ENCODE measurements around the gene JMJD7. TPM values are rescaled to one million over a fixed set of nuclear protein-coding genes. Genes with fewer than 3 reads are reported as not detected.
A peak's percentile ranks its signal among the peaks of the same experiment; 100 is the strongest.
"Not testable (repeated sequence)": the region's sequence is repeated elsewhere in the genome, so short reads cannot be mapped to it uniquely, and the experiment has no call there.

JMJD7 gene
- total RNA-seq, 2 experiments from 2014 or later, result 17.9 to 24.8 TPM

- DNase-seq, result no peak
- CTCF ChIA-PET, result interaction anchor here (0.8 to 1.8 kb wide), 4 partner anchors 14 to 80 kb away, joined by 3 to 5 read pairs (median 4); partner anchors contain the start of gene MAPKBP1
- H3K36me3 Mint-ChIP-seq, result peaks cover 3% of the 10 kb centered on the region
- no peaks in the 10 kb centered on the region for H3K9me3 Mint-ChIP-seq
- peaks cover 15% of the 10 kb centered on the region for H3K4me1 Mint-ChIP-seq (ENCODE audit: low read depth)
- no peak overlapping the region for H3K4me3 Mint-ChIP-seq
- POLR2A ChIA-PET, result no interaction called here
- no peak overlapping the region for H3K27ac Mint-ChIP-seq
- no peaks in the 10 kb centered on the region for H3K27me3 Mint-ChIP-seq
- intact Hi-C loops (cut with micrococcal nuclease), result no loop called here
Observed at GRCh38 chr15:41825145-41825544, 2.7 kb upstream of the JMJD7 start.

- H3K4me3 Mint-ChIP-seq, result peak overlapping the region; percentile 36
- no peak for DNase-seq
- CTCF ChIA-PET, result interaction anchor here (1.2 to 1.8 kb wide), 3 partner anchors 14 to 79 kb away, joined by 3 to 5 read pairs (median 5); partner anchors contain the start of gene MAPKBP1
- POLR2A ChIA-PET, result no interaction called here
- intact Hi-C loops (cut with micrococcal nuclease), result no loop called here
- peaks cover 3% of the 10 kb centered on the region for H3K36me3 Mint-ChIP-seq
- H3K9me3 Mint-ChIP-seq, result no peaks in the 10 kb centered on the region
- H3K27me3 Mint-ChIP-seq, result no peaks in the 10 kb centered on the region
- H3K27ac Mint-ChIP-seq, result no peak overlapping the region
- peaks cover 18% of the 10 kb centered on the region for H3K4me1 Mint-ChIP-seq (ENCODE audit: low read depth)
Observed at GRCh38 chr15:41825572-41826535, 2.0 kb upstream of the JMJD7 start.

GRCh38 chr15:41827290-41827879 lies 507 bp upstream of the JMJD7 start:
- Mint-ChIP-seq H3K27ac (peak overlapping the region; percentile 52), H3K9me3 (no peaks in the 10 kb centered on the region), H3K4me1 (ENCODE audit: low read depth) (peaks cover 32% of the 10 kb centered on the region), H3K27me3 (no peaks in the 10 kb centered on the region), H3K36me3 (peaks cover 3% of the 10 kb centered on the region), H3K4me3 (peak overlapping the region; percentile 80)
- CTCF ChIA-PET, result interaction anchor here (0.7 to 2.2 kb wide), 2 partner anchors 54 to 79 kb away, joined by 3 to 17 read pairs; partner anchors contain the start of gene MAPKBP1
- intact Hi-C loops (cut with micrococcal nuclease), result no loop called here
- POLR2A ChIA-PET, result no interaction called here
- no peak for DNase-seq

- Mint-ChIP-seq H3K9me3 (no peaks in the 10 kb centered on the region), H3K36me3 (peaks cover 3% of the 10 kb centered on the region), H3K4me1 (ENCODE audit: low read depth) (peaks cover 44% of the 10 kb centered on the region), H3K4me3 (peak overlapping the region; percentile 80), H3K27me3 (no peaks in the 10 kb centered on the region), H3K27ac (no peak overlapping the region)
- ChIA-PET POLR2A (interaction anchor here (0.6 to 1.0 kb wide), 2 partner anchors 42 to 144 kb away, joined by 3 read pairs; partner anchors contain the start of gene EHD4), CTCF (interaction anchor here (2.2 kb wide), 1 partner anchor 55 kb away, joined by 17 read pairs; the partner anchor contains the start of gene MAPKBP1)
- DNase-seq, result no peak
- intact Hi-C loops (cut with micrococcal nuclease), result loop anchor here (1.0 to 2.0 kb wide), 4 partner anchors 42 to 143 kb away; partner anchors contain the start of gene MAPKBP1
Observed at GRCh38 chr15:41828807-41829141, 882 bp downstream of the JMJD7 start.

- Mint-ChIP-seq H3K36me3 (no peaks in the 10 kb centered on the region), H3K9me3 (no peaks in the 10 kb centered on the region), H3K4me1 (ENCODE audit: low read depth) (peaks cover 51% of the 10 kb centered on the region)
Observed at GRCh38 chr15:41829959-41830646, 2.2 kb downstream of the JMJD7 start.

GRCh38 chr15:41831291-41831690 lies 3.4 kb downstream of the JMJD7 start:
- CTCF ChIA-PET, result interaction anchor here (1.2 to 3.4 kb wide), 6 partner anchors 20 to 141 kb away, joined by 3 to 21 read pairs (median 4); partner anchors contain the start of genes EHD4 and MAPKBP1
- not testable (repeated sequence) for H3K4me3 Mint-ChIP-seq, H3K9me3 Mint-ChIP-seq, H3K36me3 Mint-ChIP-seq, H3K27me3 Mint-ChIP-seq
- POLR2A ChIA-PET, result interaction anchor here (0.6 to 1.7 kb wide), 2 partner anchors 39 to 76 kb away, joined by 3 to 6 read pairs; no protein-coding TSS in a partner anchor
- H3K4me1 Mint-ChIP-seq (ENCODE audit: low read depth), result peaks cover 55% of the 10 kb centered on the region
- peak overlapping the region; percentile 46 for H3K27ac Mint-ChIP-seq
- DNase-seq, result peak; percentile 79
- intact Hi-C loops (cut with micrococcal nuclease), result loop anchor here (1.0 kb wide), 1 partner anchor 73 kb away; no protein-coding TSS in a partner anchor

More at GRCh38 chr15:41829959-41830646, 2.2 kb downstream of the JMJD7 start:
- CTCF ChIA-PET, result interaction anchor here (1.2 to 1.5 kb wide), 4 partner anchors 19 to 143 kb away, joined by 3 to 5 read pairs (median 3); partner anchors contain the start of gene EHD4
- H3K4me3 Mint-ChIP-seq, result no peak overlapping the region
- DNase-seq, result no peak
- no peak overlapping the region for H3K27ac Mint-ChIP-seq
- POLR2A ChIA-PET, result interaction anchor here (1.7 kb wide), 1 partner anchor 40 kb away, joined by 6 read pairs; no protein-coding TSS in a partner anchor
- no peaks in the 10 kb centered on the region for H3K27me3 Mint-ChIP-seq
- intact Hi-C loops (cut with micrococcal nuclease), result loop anchor here (2.0 kb wide), 1 partner anchor 107 kb away; no protein-coding TSS in a partner anchor

GRCh38 chr15:41832208-41832607 lies 4.3 kb downstream of the JMJD7 start:
- H3K36me3 Mint-ChIP-seq, result no peaks in the 10 kb centered on the region
- no peaks in the 10 kb centered on the region for H3K27me3 Mint-ChIP-seq
- H3K9me3 Mint-ChIP-seq, result no peaks in the 10 kb centered on the region
- POLR2A ChIA-PET, result interaction anchor here (0.6 kb wide), 1 partner anchor 75 kb away, joined by 3 read pairs; no protein-coding TSS in a partner anchor
- no peak overlapping the region for H3K27ac Mint-ChIP-seq
- no peak for DNase-seq
- H3K4me1 Mint-ChIP-seq (ENCODE audit: low read depth), result peaks cover 55% of the 10 kb centered on the region
- CTCF ChIA-PET, result interaction anchor here (1.7 to 3.4 kb wide), 2 partner anchors 58 to 73 kb away, joined by 12 to 21 read pairs; partner anchors contain the start of gene MAPKBP1
- intact Hi-C loops (cut with micrococcal nuclease), result no loop called here
- H3K4me3 Mint-ChIP-seq, result no peak overlapping the region

- intact Hi-C loops (cut with micrococcal nuclease), result no loop called here
- no peaks in the 10 kb centered on the region for H3K27me3 Mint-ChIP-seq
Observed at GRCh38 chr15:41832875-41833274, 5.0 kb downstream of the JMJD7 start.

GRCh38 chr15:41834096-41834495 lies 6.2 kb downstream of the JMJD7 start:
- Mint-ChIP-seq H3K36me3 (no peaks in the 10 kb centered on the region), H3K4me1 (ENCODE audit: low read depth) (peaks cover 47% of the 10 kb centered on the region), H3K27me3 (no peaks in the 10 kb centered on the region), H3K27ac (no peak overlapping the region), H3K4me3 (no peak overlapping the region), H3K9me3 (no peaks in the 10 kb centered on the region)
- ChIA-PET POLR2A (no interaction called here), CTCF (interaction anchor here (3.4 kb wide), 1 partner anchor 60 kb away, joined by 21 read pairs; the partner anchor contains the start of gene MAPKBP1)
- intact Hi-C loops (cut with micrococcal nuclease), result no loop called here
- DNase-seq, result no peak

More at GRCh38 chr15:41832875-41833274, 5.0 kb downstream of the JMJD7 start:
- H3K36me3 Mint-ChIP-seq, result no peaks in the 10 kb centered on the region
- peak; percentile 41 for DNase-seq
- POLR2A ChIA-PET, result no interaction called here
- no peak overlapping the region for H3K4me3 Mint-ChIP-seq
- H3K9me3 Mint-ChIP-seq, result no peaks in the 10 kb centered on the region
- H3K4me1 Mint-ChIP-seq (ENCODE audit: low read depth), result peaks cover 53% of the 10 kb centered on the region
- CTCF ChIA-PET, result interaction anchor here (1.0 to 3.4 kb wide), 2 partner anchors 22 to 59 kb away, joined by 3 to 21 read pairs; partner anchors contain the start of gene MAPKBP1
- H3K27ac Mint-ChIP-seq, result peak overlapping the region; percentile 1

- POLR2A ChIA-PET, result no interaction called here
Observed at GRCh38 chr15:41836073-41836472, 8.2 kb downstream of the JMJD7 start.

GRCh38 chr15:41836713-41837454 lies 9.0 kb downstream of the JMJD7 start:
- Mint-ChIP-seq H3K4me3 (no peak overlapping the region), H3K27me3 (no peaks in the 10 kb centered on the region), H3K4me1 (ENCODE audit: low read depth) (peaks cover 28% of the 10 kb centered on the region), H3K9me3 (no peaks in the 10 kb centered on the region), H3K36me3 (no peaks in the 10 kb centered on the region), H3K27ac (no peak overlapping the region)
- no peak for DNase-seq
- ChIA-PET CTCF (no interaction called here), POLR2A (no interaction called here)
- intact Hi-C loops (cut with micrococcal nuclease), result no loop called here

More at GRCh38 chr15:41836073-41836472, 8.2 kb downstream of the JMJD7 start:
- CTCF ChIA-PET, result no interaction called here
- Mint-ChIP-seq H3K36me3 (no peaks in the 10 kb centered on the region), H3K4me3 (no peak overlapping the region), H3K27ac (no peak overlapping the region), H3K4me1 (ENCODE audit: low read depth) (peaks cover 35% of the 10 kb centered on the region), H3K9me3 (no peaks in the 10 kb centered on the region), H3K27me3 (no peaks in the 10 kb centered on the region)
- intact Hi-C loops (cut with micrococcal nuclease), result no loop called here
- no peak for DNase-seq
